Subcutaneous adipose tissue (tissue), 4 donors: ENCODE measurements around the gene LHX6. TPM values are rescaled to one million over a fixed set of nuclear protein-coding genes. Genes with fewer than 3 reads are reported as not detected.

Source experiments
- CTCF ChIP-seq: fragments of 450-650 bp; IDR thresholded peaks from one replicate; pipeline ENCODE4 v1.5.1; 2016; ENCODE audit warnings: low read depth, mild to moderate bottlenecking, control low read depth, antibody characterized with exemption, moderate library complexity
- total RNA-seq, 4 donors: library from RNA; depleted of rRNA; stranded (reverse); fragments of >200 nt; gene quantifications; one replicate each; pipeline ENCODE4 v1.1.0, GENCODE V29; 2016

Gene LHX6
- total RNA-seq, 4 donors from 2014 or later: 3.1 to 10.1 (median 6.4) TPM

GRCh38 chr9:122252796-122253195 is 24.0 kb upstream of the LHX6 start:
- no peak for TF ChIP-seq CTCF

GRCh38 chr9:122251351-122251750 is 22.6 kb upstream of the LHX6 start:
- TF ChIP-seq CTCF: no peak

GRCh38 chr9:122248448-122248865 is 19.7 kb upstream of the LHX6 start:
- no peak for TF ChIP-seq CTCF

GRCh38 chr9:122246666-122247065 is 17.9 kb upstream of the LHX6 start:
- no peak for TF ChIP-seq CTCF

GRCh38 chr9:122244349-122244748 is 15.6 kb upstream of the LHX6 start:
- TF ChIP-seq CTCF: no peak

GRCh38 chr9:122239722-122240121 is 11.0 kb upstream of the LHX6 start:
- TF ChIP-seq CTCF: no peak

- no peak for TF ChIP-seq CTCF
These were observed 7.9 kb upstream of the LHX6 start for GRCh38 chr9:122236681-122237080.
